ENCODE measurements around the gene CDH2. TPM values are rescaled to one million over a fixed set of nuclear protein-coding genes. Genes with fewer than 3 reads are reported as not detected.

CDH2 gene
- total RNA-seq, 1 experiment from 2014 or later, result 36.2 TPM

- Histone ChIP-seq H3K27me3 (ENCODE audit: insufficient read depth, low read length) (no peaks in the 10 kb centered on the region), H3K27ac (ENCODE audit: insufficient read length, low read depth, low read length) (no peak overlapping the region), H2BK20ac (ENCODE audit: low read depth, low read length, poor library complexity, severe bottlenecking) (no peak overlapping the region), H3K23me2 (ENCODE audit: insufficient read length, low read depth, low read length, poor library complexity, severe bottlenecking) (no peaks in the 10 kb centered on the region), H3T11ph (ENCODE audit: low read length) (no peak overlapping the region), H3K4me2 (ENCODE audit: insufficient read depth, insufficient read length, low read length) (no peak overlapping the region), H3K4ac (ENCODE audit: low read depth, low read length) (no peak overlapping the region), H3K14ac (ENCODE audit: insufficient read depth, low read length) (no peak overlapping the region), H3K79me2 (ENCODE audit: insufficient read depth, low read length) (peaks cover 2% of the 10 kb centered on the region; the same call in 1 of the 2 replicates), H2BK12ac (ENCODE audit: insufficient read length, low read depth, low read length) (no peak overlapping the region), H2AK5ac (ENCODE audit: insufficient read length, low read length) (no peak overlapping the region), H3K4me1 (ENCODE audit: insufficient read depth, low read length) (no peaks in the 10 kb centered on the region), H2BK120ac (ENCODE audit: low read depth, low read length, poor library complexity, severe bottlenecking) (no peak overlapping the region), H3K18ac (ENCODE audit: insufficient read length, low read depth, low read length) (no peak overlapping the region), H3K56ac (ENCODE audit: insufficient read length, low read depth, low read length) (no peak overlapping the region), H3K79me1 (ENCODE audit: insufficient read depth, low read depth, low read length, poor library complexity, severe bottlenecking) (no peaks in the 10 kb centered on the region), H4K91ac (ENCODE audit: insufficient read length, low read depth, low read length) (no peak overlapping the region), H3K9me3 (ENCODE audit: control insufficient read depth, low read depth, low read length) (no peaks in the 10 kb centered on the region), H4K8ac (replicated peaks; ENCODE audit: insufficient read length, low read depth, low read length) (no peak overlapping the region), H3K23ac (ENCODE audit: insufficient read length, low read depth, low read length) (no peak overlapping the region), H4K20me1 (ENCODE audit: control insufficient read depth, insufficient read depth, insufficient read length) (no peaks in the 10 kb centered on the region), H2BK5ac (ENCODE audit: insufficient read length, low read length) (no peak overlapping the region), H2AFZ (ENCODE audit: low read length) (no peak overlapping the region), H3K9ac (ENCODE audit: extremely low read depth, insufficient read length, low read length) (no peak overlapping the region), H4K5ac (ENCODE audit: insufficient read length, low read depth, low read length) (no peak overlapping the region), H2BK15ac (ENCODE audit: low read depth, low read length) (no peak overlapping the region)
- H3K9me3 Mint-ChIP-seq, result no peaks in the 10 kb centered on the region
- H3K4me3 Mint-ChIP-seq, result no peak overlapping the region
- peaks cover 7 to 16% of the 10 kb centered on the region in 2 experiments; a peak in 3 of 4 replicates for H3K4me1 Mint-ChIP-seq
- DNase-seq, result no peak
- no peak for TF ChIP-seq CTCF (conservative IDR thresholded peaks at IDR 0.05)
- H3K27me3 Mint-ChIP-seq (ENCODE audit: low read depth), result no peaks in the 10 kb centered on the region
- no peak overlapping the region for H3K27ac Mint-ChIP-seq
- no peaks in the 10 kb centered on the region for H3K36me3 Mint-ChIP-seq (ENCODE audit: insufficient read depth in 1 of 3, low read depth in 3 of 3)
- WGBS (ENCODE audit: extremely low coverage, insufficient read length, low lambda C conversion rate), result no CpG with 5 or more reads among the region's 5 CpGs
Measured at GRCh38 chr18:28126768-28127167, 50.2 kb downstream of the CDH2 start.
